Measurements from ENCODE around the gene MCOLN1. TPM values are rescaled to one million over a fixed set of nuclear protein-coding genes. Genes with fewer than 3 reads are reported as not detected.

MCOLN1 gene
- total RNA-seq, 1 experiment from 2014 or later, result 13.1 TPM

DNA sequence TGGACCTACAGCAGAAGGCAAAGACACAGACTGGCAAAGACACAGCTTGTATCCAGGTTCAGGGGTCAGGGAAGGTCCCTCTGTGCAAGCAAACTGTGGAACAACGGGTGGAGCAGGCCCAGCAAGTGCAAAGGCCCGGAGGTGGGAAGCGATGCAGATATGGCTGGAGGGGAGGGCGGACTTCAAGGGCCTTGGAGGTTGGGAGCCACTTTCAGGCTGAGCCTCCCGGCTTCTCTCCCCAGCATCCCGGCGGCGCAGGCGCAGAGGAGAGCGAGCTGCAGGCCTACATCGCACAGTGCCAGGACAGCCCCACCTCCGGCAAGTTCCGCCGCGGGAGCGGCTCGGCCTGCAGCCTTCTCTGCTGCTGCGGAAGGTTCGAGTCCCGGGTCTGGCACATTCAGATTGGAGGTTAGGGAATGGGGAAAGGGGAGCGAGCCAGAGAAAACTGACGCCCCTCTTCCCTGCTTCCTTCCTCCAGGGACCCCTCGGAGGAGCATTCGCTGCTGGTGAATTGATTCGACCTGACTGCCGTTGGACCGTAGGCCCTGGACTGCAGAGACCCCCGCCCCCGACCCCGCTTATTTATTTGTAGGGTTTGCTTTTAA lies 11.0 kb downstream of the MCOLN1 start:
- no TSS peak for BruUV-seq (replicated peaks)
- Mint-ChIP-seq H3K36me3 (ENCODE audit: insufficient read depth, unreplicated experiment) (peaks cover 33% of the 10 kb centered on the region), H3K27ac (ENCODE audit: unreplicated experiment) (no peak overlapping the region), H3K27me3 (ENCODE audit: unreplicated experiment) (no peaks in the 10 kb centered on the region), H3K9me3 (ENCODE audit: low read depth, unreplicated experiment) (no peaks in the 10 kb centered on the region), H3K4me3 (ENCODE audit: low read depth, unreplicated experiment) (peak overlapping the region; percentile 85), H3K4me1 (ENCODE audit: low read depth, unreplicated experiment) (no peaks in the 10 kb centered on the region)
- no peak for DNase-seq
- CTCF ChIA-PET, result no interaction called here
- TF ChIP-seq, protein P1, sequence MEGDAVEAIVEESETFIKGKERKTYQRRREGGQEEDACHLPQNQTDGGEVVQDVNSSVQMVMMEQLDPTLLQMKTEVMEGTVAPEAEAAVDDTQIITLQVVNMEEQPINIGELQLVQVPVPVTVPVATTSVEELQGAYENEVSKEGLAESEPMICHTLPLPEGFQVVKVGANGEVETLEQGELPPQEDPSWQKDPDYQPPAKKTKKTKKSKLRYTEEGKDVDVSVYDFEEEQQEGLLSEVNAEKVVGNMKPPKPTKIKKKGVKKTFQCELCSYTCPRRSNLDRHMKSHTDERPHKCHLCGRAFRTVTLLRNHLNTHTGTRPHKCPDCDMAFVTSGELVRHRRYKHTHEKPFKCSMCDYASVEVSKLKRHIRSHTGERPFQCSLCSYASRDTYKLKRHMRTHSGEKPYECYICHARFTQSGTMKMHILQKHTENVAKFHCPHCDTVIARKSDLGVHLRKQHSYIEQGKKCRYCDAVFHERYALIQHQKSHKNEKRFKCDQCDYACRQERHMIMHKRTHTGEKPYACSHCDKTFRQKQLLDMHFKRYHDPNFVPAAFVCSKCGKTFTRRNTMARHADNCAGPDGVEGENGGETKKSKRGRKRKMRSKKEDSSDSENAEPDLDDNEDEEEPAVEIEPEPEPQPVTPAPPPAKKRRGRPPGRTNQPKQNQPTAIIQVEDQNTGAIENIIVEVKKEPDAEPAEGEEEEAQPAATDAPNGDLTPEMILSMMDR (IDR thresholded peaks at IDR 0.05; ENCODE audit: unreplicated experiment), result no peak
- intact Hi-C loops (cut with micrococcal nuclease; ENCODE audit: unreplicated experiment), result no loop called here

DNA sequence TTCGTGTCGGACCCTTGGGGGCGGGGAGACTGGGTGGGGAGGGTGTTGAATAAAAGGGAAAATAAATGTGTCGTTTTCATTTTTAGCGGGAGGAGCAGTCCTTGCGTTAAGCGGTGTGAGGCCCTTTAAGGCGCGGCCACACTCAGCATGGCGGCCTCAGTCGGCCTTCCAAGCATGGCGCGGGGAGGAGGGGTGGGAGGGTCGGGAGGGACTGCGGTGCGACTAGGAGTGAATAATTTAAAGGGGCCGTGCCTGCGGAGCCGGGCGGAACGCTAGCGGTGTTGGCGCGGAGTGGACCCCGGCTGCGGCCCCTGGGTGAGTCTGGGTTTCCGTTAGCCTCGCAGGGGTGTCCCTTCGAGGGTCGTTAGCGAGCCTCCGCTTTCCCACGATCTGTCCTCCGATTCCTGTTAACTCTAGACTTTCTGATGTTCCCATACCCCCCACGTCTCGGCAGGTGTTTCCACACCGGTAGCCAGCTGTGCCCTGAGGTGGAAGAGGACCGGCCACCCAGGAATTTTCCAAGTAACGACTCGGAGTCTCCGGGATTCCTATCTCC lies 11.6 kb downstream of the MCOLN1 start:
- H3K27me3 Mint-ChIP-seq (ENCODE audit: unreplicated experiment), result no peaks in the 10 kb centered on the region
- no peaks in the 10 kb centered on the region for H3K9me3 Mint-ChIP-seq (ENCODE audit: low read depth, unreplicated experiment)

DNA sequence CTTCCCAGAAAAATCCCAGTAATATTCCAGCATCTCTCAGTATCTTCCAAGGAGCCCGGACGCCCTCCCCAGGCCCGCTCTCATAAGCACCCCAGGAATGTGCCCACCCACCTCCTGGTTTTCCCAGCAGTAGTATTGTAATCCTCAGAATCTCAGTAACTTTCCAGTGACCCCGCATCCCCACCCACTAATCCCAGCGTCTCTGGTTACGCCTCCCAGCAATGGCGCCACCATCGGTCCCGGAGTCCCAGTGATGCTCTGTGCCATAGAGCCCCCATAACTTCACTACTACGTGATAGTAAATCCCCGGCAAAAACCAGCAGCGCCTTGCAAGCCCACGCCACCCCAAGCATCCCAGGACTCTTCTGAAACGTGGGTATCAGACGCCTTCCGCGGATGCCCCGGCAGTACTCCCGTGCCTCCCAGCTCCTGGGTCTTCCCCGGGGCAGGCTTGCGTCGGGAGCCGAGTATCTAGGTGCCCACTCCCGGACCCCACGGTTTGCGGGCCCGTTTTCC lies 12.2 kb downstream of the MCOLN1 start:
- intact Hi-C loops (cut with micrococcal nuclease; ENCODE audit: unreplicated experiment), result no loop called here
- TF ChIP-seq, protein P1 (IDR thresholded peaks at IDR 0.05; ENCODE audit: unreplicated experiment), result no peak
- Mint-ChIP-seq H3K9me3 (ENCODE audit: low read depth, unreplicated experiment) (no peaks in the 10 kb centered on the region), H3K4me1 (ENCODE audit: low read depth, unreplicated experiment) (no peaks in the 10 kb centered on the region), H3K4me3 (ENCODE audit: low read depth, unreplicated experiment) (peak overlapping the region; percentile 85), H3K27ac (ENCODE audit: unreplicated experiment) (peak overlapping the region; percentile 56), H3K36me3 (ENCODE audit: insufficient read depth, unreplicated experiment) (peaks cover 27% of the 10 kb centered on the region), H3K27me3 (ENCODE audit: unreplicated experiment) (no peaks in the 10 kb centered on the region)
- CTCF ChIA-PET, result no interaction called here
- peak; percentile 32 for DNase-seq
- no TSS peak for BruUV-seq (replicated peaks)

More for the DNA sequence above, 11.6 kb downstream of the MCOLN1 start:
- Mint-ChIP-seq H3K4me3 (ENCODE audit: low read depth, unreplicated experiment) (peak overlapping the region; percentile 85), H3K4me1 (ENCODE audit: low read depth, unreplicated experiment) (no peaks in the 10 kb centered on the region), H3K27ac (ENCODE audit: unreplicated experiment) (peak overlapping the region; percentile 56), H3K36me3 (ENCODE audit: insufficient read depth, unreplicated experiment) (peaks cover 31% of the 10 kb centered on the region)
- CTCF ChIA-PET, result no interaction called here
- DNase-seq, result peak; percentile 65
- intact Hi-C loops (cut with micrococcal nuclease; ENCODE audit: unreplicated experiment), result no loop called here
- BruUV-seq (replicated peaks), result no TSS peak
- TF ChIP-seq, protein P1 (IDR thresholded peaks at IDR 0.05; ENCODE audit: unreplicated experiment), result no peak

DNA sequence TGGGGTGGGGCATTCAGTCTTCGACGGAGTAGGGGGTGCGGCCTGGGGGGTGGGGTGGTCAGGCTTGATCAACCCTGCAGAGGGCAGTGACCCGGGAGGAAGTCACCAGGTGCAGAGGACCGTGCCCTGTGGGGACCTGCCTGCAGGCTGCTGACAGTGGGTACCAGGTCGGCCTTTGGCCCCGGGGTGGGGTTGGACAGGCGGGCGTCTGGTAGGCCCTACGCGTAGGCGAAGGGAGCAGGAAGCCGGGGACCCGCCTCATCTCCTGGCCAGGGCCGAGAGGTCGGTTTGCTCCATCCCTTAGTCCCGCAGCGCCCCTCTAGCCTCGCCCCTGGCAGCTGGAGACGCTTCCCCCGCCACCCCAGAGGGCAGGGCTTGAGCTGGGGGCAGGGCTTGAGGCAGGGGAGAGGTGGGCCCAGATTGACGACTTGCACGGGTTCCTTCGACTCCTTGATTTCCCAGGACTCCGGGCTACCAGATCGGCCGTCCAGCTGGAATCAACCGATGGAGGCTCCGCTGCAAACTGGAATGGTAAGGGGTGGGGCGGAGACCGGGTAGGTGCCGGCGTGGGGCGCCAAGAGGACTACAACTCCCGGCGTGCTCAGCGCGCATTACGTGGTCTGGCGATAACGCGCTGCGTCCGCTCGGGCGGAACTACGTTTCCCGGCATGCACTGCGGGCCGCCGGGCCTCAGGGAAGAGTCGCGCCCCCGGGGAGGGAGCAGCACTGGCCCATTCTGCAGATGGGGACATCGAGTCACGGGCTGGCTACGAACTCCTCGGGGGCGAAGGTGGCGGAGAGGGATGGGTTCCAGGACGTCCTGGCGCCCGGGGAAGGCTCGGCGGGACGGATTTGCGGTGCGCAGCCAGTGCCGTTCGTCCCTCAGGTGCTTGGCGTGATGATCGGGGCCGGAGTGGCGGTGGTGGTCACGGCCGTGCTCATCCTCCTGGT lies 12.9 kb downstream of the MCOLN1 start, which contains the start of gene PNPLA6:
Gene PNPLA6 (plus strand): TSS at position 671 of the 951 bp plus-strand sequence. CDS start 72 bp downstream, at position 743.
- no TSS peak for BruUV-seq (replicated peaks)
- Mint-ChIP-seq H3K4me3 (ENCODE audit: low read depth, unreplicated experiment) (peak within 1 kb of the TSS; percentile 85), H3K9me3 (ENCODE audit: low read depth, unreplicated experiment) (no peaks in the 10 kb centered on the region), H3K27me3 (ENCODE audit: unreplicated experiment) (no peaks in the 10 kb centered on the region), H3K27ac (ENCODE audit: unreplicated experiment) (peak within 1 kb of the TSS; percentile 66), H3K4me1 (ENCODE audit: low read depth, unreplicated experiment) (no peaks in the 10 kb centered on the region), H3K36me3 (ENCODE audit: insufficient read depth, unreplicated experiment) (peaks cover 27% of the 10 kb centered on the region)
- intact Hi-C loops (cut with micrococcal nuclease; ENCODE audit: unreplicated experiment), result no loop called here
- CTCF ChIA-PET, result no interaction called here
- TF ChIP-seq, protein P1 (IDR thresholded peaks at IDR 0.05; ENCODE audit: unreplicated experiment), result no peak
- DNase-seq, result peak; percentile 94
